Natural killer cell treated with Interleukin-12 subunit alpha and Interleukin-12 subunit beta and Interleukin-15 and Interleukin-18, amount 100 ng/mL, for 72 hours (primary cell): ENCODE measurements around the gene TMLHE. TPM values are rescaled to one million over a fixed set of nuclear protein-coding genes. Genes with fewer than 3 reads are reported as not detected.
"Not testable (repeated sequence)": the region's sequence is repeated elsewhere in the genome, so short reads cannot be mapped to it uniquely, and the experiment has no call there.

ENCODE experiments used
- ATAC-seq, 2 donors: fragments of 150-1000 bp; cut with Tn5 transposase in 1 of 2; sonication (Bioruptor Pico), chemical (Tn5 transposase) in 1 of 2; 2 replicates each; pipeline ENCODE4 v1.10.0; 2021
- DNase-seq: peaks from one replicate; pipeline ENCODE4 v3.0.0; 2022; ENCODE audit warnings: low spot score
- H3K27ac Mint-ChIP-seq, 2 donors: 1 replicate in 1 of 2; 2 replicates in 1 of 2; pipeline ENCODE4 v1.8.0; 2022; ENCODE audit warnings: mixed read lengths in 2 of 2, mild to moderate bottlenecking in 1 of 2, moderate library complexity in 1 of 2
- H3K27me3 Mint-ChIP-seq, 2 donors: 1 replicate in 1 of 2; 2 replicates in 1 of 2; pipeline ENCODE4 v1.8.0; 2022; ENCODE audit warnings: mixed read lengths in 2 of 2
- H3K36me3 Mint-ChIP-seq: one replicate; pipeline ENCODE4 v1.8.0; 2022; ENCODE audit warnings: mixed read lengths
- H3K4me1 Mint-ChIP-seq, 2 donors: 1 replicate in 1 of 2; 2 replicates in 1 of 2; pipeline ENCODE4 v1.8.0; 2022; ENCODE audit warnings: low read depth in 2 of 2, mixed read lengths in 2 of 2, mild to moderate bottlenecking in 1 of 2
- H3K4me3 Mint-ChIP-seq: one replicate; pipeline ENCODE4 v1.8.0; 2022; ENCODE audit warnings: mixed read lengths
- H3K9me3 Mint-ChIP-seq: 2 replicates; pipeline ENCODE4 v1.8.0; 2022; ENCODE audit warnings: mixed read lengths
- total RNA-seq, 2 donors: library from RNA; stranded (reverse); gene quantifications; one replicate each; pipeline ENCODE4 v1.2.3, GENCODE V29; 2022

TMLHE gene, protein sequence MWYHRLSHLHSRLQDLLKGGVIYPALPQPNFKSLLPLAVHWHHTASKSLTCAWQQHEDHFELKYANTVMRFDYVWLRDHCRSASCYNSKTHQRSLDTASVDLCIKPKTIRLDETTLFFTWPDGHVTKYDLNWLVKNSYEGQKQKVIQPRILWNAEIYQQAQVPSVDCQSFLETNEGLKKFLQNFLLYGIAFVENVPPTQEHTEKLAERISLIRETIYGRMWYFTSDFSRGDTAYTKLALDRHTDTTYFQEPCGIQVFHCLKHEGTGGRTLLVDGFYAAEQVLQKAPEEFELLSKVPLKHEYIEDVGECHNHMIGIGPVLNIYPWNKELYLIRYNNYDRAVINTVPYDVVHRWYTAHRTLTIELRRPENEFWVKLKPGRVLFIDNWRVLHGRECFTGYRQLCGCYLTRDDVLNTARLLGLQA
- 10 to 100 TPM in 1 of 2 donors, 1 to 10 TPM in 1; 7.4 to 14.1 TPM for total RNA-seq

DNA sequence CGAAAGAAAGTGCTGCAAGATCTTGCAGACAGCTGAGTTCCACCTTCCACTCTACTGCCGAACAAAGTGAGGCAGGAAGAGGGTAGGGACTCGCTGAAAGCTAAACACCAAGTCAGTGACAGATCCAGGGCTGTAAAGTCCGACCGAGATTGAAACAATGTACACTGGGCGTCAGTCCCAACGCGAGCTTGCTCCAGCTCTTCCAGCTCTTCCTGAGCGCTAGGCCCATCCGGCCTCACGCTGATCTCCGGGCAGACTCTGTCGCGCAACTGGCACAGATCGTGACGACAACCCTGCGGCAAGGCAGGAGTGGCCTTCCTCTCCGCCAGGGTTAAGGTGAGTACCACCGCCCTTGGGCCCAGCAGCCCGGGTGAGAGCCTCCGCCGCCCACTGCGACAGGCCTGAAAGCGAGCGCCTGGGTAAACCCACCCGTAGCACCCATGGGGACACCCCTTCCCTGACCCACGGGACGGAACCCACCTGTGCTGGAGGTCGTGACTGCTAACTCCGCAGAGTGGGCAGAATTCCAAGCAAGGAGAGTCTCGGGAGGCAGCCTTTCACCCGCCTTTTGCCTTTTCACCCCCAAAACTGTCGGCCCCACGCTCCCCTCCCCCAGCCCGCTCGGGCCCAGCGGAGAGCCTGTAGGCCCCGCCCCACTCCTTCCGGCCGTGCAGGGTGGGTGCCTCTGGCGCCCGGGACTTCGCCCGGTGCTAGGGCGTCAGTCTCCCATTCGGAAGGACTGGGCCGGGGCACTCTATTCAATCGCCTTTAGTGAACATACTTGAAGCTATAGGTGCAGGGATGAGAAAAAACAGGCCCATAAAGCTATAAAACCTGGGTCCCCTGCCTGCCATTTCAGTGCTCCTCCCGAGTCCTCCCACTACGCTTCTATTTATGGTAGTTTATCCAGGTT is at the start of gene TMLHE, which contains the start of gene SPRY3:
Gene TMLHE, minus strand, starts transcription at position 641 of the 913 bp plus-strand sequence. CDS start 67,676 bp downstream, outside the sequence.
Gene SPRY3, plus strand, starts transcription at position 275 of the 913 bp plus-strand sequence.
- peaks cover 9 to 14% of the 10 kb centered on the region in 2 donors for H3K4me1 Mint-ChIP-seq
- H3K9me3 Mint-ChIP-seq, result no peaks in the 10 kb centered on the region
- H3K36me3 Mint-ChIP-seq, result peaks cover 6% of the 10 kb centered on the region
- peak within 1 kb of the TSS; percentile 87 to 95 for H3K27ac Mint-ChIP-seq
- H3K27me3 Mint-ChIP-seq, result no peaks in the 10 kb centered on the region
- peak; percentile 92 to 98 for ATAC-seq
- DNase-seq, result peak; percentile 65
- peak within 1 kb of the TSS; percentile 89 for H3K4me3 Mint-ChIP-seq

DNA sequence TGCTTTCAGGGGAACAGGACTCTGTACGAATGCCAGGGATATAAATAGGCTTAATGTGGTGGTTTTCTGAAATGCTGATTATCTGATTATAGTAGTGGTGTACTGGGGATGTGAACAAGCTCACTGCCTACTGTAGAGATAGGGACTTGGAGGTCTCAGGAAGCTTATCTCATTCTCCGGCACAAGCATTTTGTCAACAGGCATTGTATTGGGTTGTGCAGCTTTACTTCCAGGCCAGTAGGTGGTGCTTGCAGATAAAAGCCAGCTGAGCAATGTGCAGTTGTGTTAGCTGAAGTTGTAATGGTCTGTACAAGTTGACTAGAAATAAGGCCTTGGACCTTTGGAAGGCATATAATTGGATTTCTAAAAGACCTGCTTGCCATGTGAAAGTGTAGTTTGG is 49.5 kb upstream of the TMLHE start:
- DNase-seq (no peak), ATAC-seq (no peak)
- no peak overlapping the region for H3K27ac Mint-ChIP-seq
- H3K9me3 Mint-ChIP-seq, result peaks cover 5% of the 10 kb centered on the region
- H3K4me3 Mint-ChIP-seq, result no peak overlapping the region
- no peaks in the 10 kb centered on the region for H3K4me1 Mint-ChIP-seq
- peaks cover 11 to 12% of the 10 kb centered on the region in 2 donors for H3K27me3 Mint-ChIP-seq
- H3K36me3 Mint-ChIP-seq, result peaks cover 12% of the 10 kb centered on the region

DNA sequence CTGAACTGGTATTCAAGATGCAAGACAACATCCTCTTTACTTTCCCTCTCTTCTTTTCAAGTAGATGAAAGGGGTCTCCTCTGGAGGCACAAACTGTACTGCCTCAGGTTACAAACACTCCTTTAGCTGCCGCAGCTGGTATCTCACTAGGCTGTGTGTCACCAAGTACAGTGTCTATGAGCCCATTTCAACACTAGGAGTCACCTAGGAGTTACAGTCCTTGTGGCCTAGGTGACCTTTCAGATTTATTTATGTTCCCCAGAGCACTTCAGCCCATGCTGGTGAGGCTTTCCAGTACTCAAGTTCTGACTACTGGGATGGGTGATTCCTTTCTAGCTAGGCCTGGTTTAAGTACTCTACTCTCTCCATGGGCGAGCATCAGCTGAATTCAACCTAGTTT is 32.4 kb upstream of the TMLHE start:
- ATAC-seq (no peak), DNase-seq (no peak)
- H3K4me1 Mint-ChIP-seq, result peaks cover 5 to 7% of the 10 kb centered on the region in 2 donors
- no peaks in the 10 kb centered on the region for H3K9me3 Mint-ChIP-seq
- peaks cover 18 to 21% of the 10 kb centered on the region in 2 donors for H3K27me3 Mint-ChIP-seq
- H3K4me3 Mint-ChIP-seq, result no peak overlapping the region
- H3K27ac Mint-ChIP-seq, result no peak overlapping the region
- peaks cover 11% of the 10 kb centered on the region for H3K36me3 Mint-ChIP-seq

DNA sequence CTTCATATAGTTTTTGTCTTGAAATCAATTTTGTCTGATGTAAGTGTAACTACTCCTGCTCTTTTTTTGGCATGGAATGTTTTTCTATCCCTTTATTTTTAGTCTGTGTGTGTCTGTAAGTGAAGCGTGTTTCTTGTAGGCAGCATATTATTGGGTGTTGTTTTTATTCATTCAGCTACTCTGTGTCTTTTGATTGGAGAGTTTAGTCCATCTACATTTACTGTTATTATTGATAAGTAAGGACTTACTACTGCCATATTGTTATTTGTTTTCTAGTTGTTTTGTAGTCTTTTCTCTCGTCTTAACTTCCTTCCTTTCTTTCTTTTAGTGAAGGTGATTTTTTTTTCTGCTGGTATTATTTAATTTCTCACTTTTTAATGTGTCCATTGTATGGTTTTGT is 30.5 kb upstream of the TMLHE start:
- H3K27ac Mint-ChIP-seq, result no peak overlapping the region
- H3K9me3 Mint-ChIP-seq, result no peaks in the 10 kb centered on the region
- DNase-seq, result no peak
- ATAC-seq, result no peak
- H3K4me1 Mint-ChIP-seq, result peaks cover 5 to 7% of the 10 kb centered on the region in 2 donors
- peaks cover 11% of the 10 kb centered on the region for H3K36me3 Mint-ChIP-seq
- peaks cover 18 to 21% of the 10 kb centered on the region in 2 donors for H3K27me3 Mint-ChIP-seq
- no peak overlapping the region for H3K4me3 Mint-ChIP-seq

DNA sequence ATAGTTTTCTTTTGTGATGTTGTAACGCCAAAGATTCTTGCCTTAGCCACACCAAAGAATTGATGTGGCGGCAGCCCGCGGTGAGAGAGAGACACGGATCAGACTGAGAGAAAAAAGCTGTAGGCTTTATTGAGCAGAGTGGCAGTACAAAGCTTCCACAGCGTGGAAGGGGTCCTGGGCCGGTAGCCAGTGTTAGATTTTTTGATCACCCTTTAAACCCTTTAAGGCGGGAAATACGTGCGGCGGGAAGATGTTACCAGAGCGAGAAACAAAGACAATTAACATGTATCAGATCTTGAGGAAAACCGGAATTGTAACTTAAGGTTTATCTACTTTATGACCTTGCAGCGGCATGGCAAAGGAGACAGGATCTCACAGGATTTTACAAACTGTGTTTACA is 28.6 kb upstream of the TMLHE start:
- H3K9me3 Mint-ChIP-seq, H3K4me1 Mint-ChIP-seq, DNase-seq, ATAC-seq: not testable (repeated sequence)
- peaks cover 11% of the 10 kb centered on the region for H3K36me3 Mint-ChIP-seq
- H3K27me3 Mint-ChIP-seq, result peaks cover 18 to 21% of the 10 kb centered on the region in 2 donors
- peak overlapping the region in 1 of 2 donors; percentile 47 for H3K27ac Mint-ChIP-seq
- H3K4me3 Mint-ChIP-seq, result peak overlapping the region; percentile 71

DNA sequence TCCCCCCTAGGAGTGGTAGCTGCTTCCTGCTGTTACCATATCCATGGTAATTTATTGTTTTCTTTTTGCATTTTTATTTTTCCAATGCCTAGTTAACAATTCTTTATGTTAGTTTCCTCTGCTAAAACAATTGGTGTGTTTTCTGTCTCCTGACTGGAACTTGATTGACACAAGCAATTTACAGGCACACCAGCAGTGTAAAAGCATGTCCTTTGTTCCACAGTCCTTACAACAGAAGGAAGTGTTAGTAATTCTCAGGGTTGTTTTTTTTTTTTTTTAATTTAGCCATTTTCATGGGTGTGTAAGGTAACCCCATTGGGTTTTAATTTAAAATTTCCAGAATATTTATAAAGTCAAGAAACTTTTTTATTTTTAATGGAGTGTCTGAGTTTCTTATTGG is 25.0 kb upstream of the TMLHE start:
- Mint-ChIP-seq H3K27me3 (peaks cover 8 to 13% of the 10 kb centered on the region in 2 donors), H3K27ac (no peak overlapping the region), H3K4me3 (no peak overlapping the region), H3K4me1 (peaks cover 6 to 9% of the 10 kb centered on the region in 2 donors), H3K36me3 (no peaks in the 10 kb centered on the region), H3K9me3 (no peaks in the 10 kb centered on the region)
- DNase-seq (no peak), ATAC-seq (no peak)

DNA sequence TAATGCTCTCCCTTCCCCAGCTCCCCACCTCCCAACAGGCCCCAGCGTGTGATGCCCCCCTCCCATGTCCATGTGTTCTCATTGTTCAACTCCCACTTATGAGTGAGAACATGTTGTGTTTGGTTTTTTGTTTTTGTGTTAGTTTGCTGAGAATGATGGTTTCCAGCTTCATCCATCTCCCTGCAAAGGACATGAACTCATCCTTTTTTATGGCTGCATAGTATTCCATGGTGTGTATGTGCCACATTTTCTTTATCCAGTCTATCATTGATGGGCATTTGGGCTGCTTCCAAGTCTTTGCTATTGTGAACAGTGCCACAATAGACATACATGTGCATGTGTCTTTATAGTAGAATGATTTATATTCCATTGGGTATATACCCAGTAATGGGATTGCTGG is 22.3 kb upstream of the TMLHE start:
- ATAC-seq, H3K27ac Mint-ChIP-seq, H3K9me3 Mint-ChIP-seq, H3K4me3 Mint-ChIP-seq, DNase-seq, H3K27me3 Mint-ChIP-seq, H3K36me3 Mint-ChIP-seq: not testable (repeated sequence)
- H3K4me1 Mint-ChIP-seq, result peaks cover 10 to 11% of the 10 kb centered on the region in 2 donors

DNA sequence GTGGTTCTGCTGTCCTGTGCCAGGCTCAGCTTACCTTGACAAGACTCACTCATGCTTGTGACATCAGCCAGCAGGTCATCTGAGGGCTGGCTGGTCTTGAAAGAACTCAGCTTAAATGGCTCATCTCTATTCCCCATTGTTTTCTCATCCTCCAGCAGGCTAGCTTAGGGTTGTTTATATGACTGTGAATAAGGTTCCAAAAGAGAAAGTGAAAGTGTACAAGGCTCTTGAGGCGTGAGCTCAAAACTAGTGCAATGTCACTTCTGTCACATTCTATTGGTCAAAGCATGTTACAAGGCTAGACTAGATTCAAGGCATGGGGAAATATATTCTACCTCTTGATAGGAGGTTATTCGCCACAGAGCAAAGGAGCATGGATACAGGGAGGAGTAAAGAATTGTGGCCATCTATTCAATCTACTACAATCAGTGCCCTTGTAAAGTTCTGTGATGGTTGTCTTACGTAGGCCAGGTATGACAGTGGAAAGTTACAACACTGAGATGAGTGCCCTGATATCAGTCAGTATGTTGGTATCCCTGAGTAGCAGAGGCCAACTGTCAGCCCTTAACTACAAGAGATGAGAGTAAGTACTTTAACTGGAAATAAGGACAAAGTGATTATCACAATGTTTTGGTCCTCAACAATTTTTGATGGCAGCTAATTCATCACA is 19.8 kb upstream of the TMLHE start:
- H3K9me3 Mint-ChIP-seq, result peaks cover 12% of the 10 kb centered on the region
- H3K4me1 Mint-ChIP-seq, result peaks cover 10 to 11% of the 10 kb centered on the region in 2 donors
- H3K27me3 Mint-ChIP-seq, result no peaks in the 10 kb centered on the region
- peak overlapping the region; percentile 59 for H3K4me3 Mint-ChIP-seq
- peak overlapping the region; percentile 66 for H3K27ac Mint-ChIP-seq
- peaks cover 14% of the 10 kb centered on the region for H3K36me3 Mint-ChIP-seq
- no peak for DNase-seq
- ATAC-seq, result peak; percentile 79 to 84

DNA sequence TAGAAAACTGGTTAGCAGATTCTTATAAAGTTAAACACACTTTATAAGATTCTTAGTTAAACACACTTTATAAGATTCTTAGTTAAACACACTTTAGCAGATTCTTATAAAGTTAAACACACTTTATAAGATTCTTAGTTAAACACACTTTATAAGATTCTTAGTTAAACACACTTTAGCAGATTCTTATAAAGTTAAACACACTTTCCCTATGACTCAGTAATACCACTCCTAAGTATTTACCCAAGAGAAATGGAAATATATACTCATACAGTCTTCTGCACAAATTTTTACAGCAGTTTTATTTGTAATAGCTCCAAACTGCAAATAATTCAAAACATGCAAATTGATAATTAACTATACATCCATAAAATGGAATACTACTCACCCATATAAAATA is 7.4 kb upstream of the TMLHE start:
- H3K27me3 Mint-ChIP-seq, H3K9me3 Mint-ChIP-seq, H3K36me3 Mint-ChIP-seq, H3K27ac Mint-ChIP-seq, ATAC-seq, DNase-seq, H3K4me3 Mint-ChIP-seq, H3K4me1 Mint-ChIP-seq: not testable (repeated sequence)

DNA sequence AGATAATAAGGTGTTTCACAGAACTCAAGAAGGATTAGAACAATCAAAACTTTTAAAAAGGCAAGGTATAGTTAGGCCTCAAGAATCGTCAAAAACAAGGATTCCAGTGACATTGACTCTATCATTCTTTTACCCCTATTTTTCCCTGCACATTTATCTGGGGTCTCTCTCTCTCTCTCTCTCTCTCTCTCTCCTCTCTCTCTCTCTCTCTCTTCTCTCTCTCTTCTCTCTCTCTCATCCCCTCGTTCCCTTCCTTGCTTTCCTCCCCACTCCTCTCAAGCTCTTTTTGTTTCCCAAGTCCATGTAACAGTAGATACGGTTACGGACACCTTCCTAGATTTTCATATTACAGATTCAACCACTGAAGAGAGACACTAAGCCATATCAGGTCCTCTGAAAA is 3.2 kb upstream of the TMLHE start:
- H3K27me3 Mint-ChIP-seq, result no peaks in the 10 kb centered on the region
- no peak for ATAC-seq
- H3K27ac Mint-ChIP-seq, result no peak overlapping the region
- DNase-seq, result no peak
- no peak overlapping the region for H3K4me3 Mint-ChIP-seq
- H3K4me1 Mint-ChIP-seq, result peaks cover 5 to 9% of the 10 kb centered on the region in 2 donors
- H3K36me3 Mint-ChIP-seq, result no peaks in the 10 kb centered on the region
- H3K9me3 Mint-ChIP-seq, result no peaks in the 10 kb centered on the region

DNA sequence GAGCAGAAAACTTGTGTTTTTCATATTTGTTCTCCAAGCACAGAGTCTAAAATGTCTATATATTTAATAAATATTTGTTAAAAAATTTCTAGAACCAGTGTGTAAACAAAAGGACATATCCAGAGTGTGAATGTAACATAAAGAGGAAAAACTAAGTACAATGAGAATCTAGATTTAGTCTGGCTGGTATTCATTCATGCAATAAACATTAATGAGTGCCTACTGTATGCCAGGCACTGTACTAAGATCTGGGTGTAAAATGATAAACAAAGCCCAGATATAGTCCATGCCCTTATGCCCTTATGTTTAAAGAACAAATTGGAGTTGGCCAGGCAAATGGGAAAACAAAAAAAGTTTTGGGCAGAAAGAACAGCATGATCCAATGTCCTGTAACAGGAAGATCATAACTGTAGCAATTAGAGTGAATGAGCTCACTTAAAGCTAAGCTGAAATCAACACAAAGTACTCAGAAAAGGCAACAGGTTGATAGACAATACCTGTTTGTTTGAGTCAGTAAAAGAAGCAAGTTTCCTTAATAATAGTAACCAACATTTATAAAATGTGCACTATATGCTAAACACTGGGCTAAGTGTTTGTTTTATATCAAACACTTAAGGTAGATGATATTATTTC is 1.3 kb upstream of the TMLHE start:
- H3K4me3 Mint-ChIP-seq, result peak overlapping the region; percentile 34

DNA sequence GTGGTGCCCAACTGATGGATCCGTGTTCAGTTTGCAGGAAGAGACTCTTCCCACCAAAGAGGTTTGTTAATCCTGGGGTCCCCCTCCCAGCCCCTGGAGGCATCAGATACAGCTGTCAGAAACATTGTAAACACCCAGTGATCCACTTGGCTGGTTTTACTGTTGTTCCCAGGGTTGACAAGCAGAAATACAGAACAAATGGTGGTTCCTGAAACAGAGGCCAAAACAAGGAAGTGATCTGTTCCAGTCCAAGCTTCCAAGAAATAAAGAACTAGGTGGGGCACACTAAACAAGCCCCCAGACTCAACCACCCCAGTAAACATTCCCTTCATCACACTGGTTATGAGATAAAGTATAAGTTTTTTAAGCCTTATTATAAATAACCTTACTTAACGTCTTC is 1.4 kb downstream of the TMLHE start:
- no peak overlapping the region for H3K4me3 Mint-ChIP-seq
- H3K9me3 Mint-ChIP-seq, result no peaks in the 10 kb centered on the region
- no peak for DNase-seq
- peaks cover 11 to 18% of the 10 kb centered on the region in 2 donors for H3K4me1 Mint-ChIP-seq
- H3K27me3 Mint-ChIP-seq, result no peaks in the 10 kb centered on the region
- ATAC-seq, result no peak
- peak overlapping the region in 1 of 2 donors; percentile 87 for H3K27ac Mint-ChIP-seq
- H3K36me3 Mint-ChIP-seq, result peaks cover 13% of the 10 kb centered on the region

More for the DNA sequence above, 1.3 kb upstream of the TMLHE start:
- Mint-ChIP-seq H3K27ac (no peak overlapping the region), H3K4me1 (peaks cover 7 to 9% of the 10 kb centered on the region in 2 donors), H3K36me3 (peaks cover 6% of the 10 kb centered on the region), H3K9me3 (no peaks in the 10 kb centered on the region), H3K27me3 (no peaks in the 10 kb centered on the region)
- no peak for DNase-seq
- ATAC-seq, result no peak

DNA sequence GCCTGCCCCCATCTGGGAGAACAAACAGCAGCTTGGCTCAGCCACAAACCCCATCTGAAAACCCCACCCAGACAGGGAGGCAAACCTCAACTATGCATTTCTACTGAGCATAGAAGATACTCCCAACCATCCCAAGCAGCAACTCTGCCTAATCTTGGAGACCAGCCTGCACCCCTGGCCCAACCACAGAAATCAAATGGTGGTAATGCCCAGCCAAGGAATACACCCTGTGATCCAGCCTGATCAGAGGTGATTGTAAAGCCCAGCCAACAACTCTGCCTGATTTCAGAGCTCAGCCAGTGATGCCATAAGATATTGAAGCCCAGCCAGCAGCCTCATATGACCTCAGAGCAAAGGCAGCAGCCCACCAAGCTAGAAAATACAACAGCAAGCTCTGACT is 19.8 kb downstream of the TMLHE start:
- no peak for DNase-seq
- Mint-ChIP-seq H3K27ac (no peak overlapping the region), H3K36me3 (peaks cover 9% of the 10 kb centered on the region), H3K4me1 (peaks cover 0 to 4% of the 10 kb centered on the region in 2 donors), H3K9me3 (peaks cover 7% of the 10 kb centered on the region), H3K4me3 (no peak overlapping the region), H3K27me3 (no peaks in the 10 kb centered on the region)
- ATAC-seq, result no peak
